Cardiac muscle cell (in vitro differentiated cells and primary cell): ENCODE results near the gene OR8B3. TPM values are rescaled to one million over a fixed set of nuclear protein-coding genes. Genes with fewer than 3 reads are reported as not detected.
"Not testable (repeated sequence)": the region's sequence is repeated elsewhere in the genome, so short reads cannot be mapped to it uniquely, and the experiment has no call there.

Experiments
- DNase-seq, 2 donors: peaks; one replicate each; pipeline versions ENCODE4 v3.0.0 to v3.0.0-alpha.2; 2010 to 2017; ENCODE audit warnings: low read depth in 1 of 2, low spot score in 1 of 2
- H3K27ac ChIP-seq: fragments of 200-600 bp; sonication (generic); 2 replicates; pipeline ENCODE4 v1.5.1; 2016
- H3K27me3 ChIP-seq: fragments of 200-600 bp; sonication (generic); 2 replicates; pipeline ENCODE4 v1.6.0; 2016; ENCODE audit warnings: control low read depth
- H3K36me3 ChIP-seq: fragments of 200-600 bp; sonication (generic); 2 replicates; pipeline ENCODE4 v1.5.1; 2016; ENCODE audit warnings: control low read depth
- H3K4me1 ChIP-seq: fragments of 200-600 bp; sonication (generic); 2 replicates; pipeline ENCODE4 v1.8.1; 2017; ENCODE audit warnings: low read depth, mild to moderate bottlenecking, mixed run types
- H3K4me3 ChIP-seq: fragments of 200-600 bp; sonication (generic); 2 replicates; pipeline ENCODE4 v1.5.1; 2016; ENCODE audit warnings: mild to moderate bottlenecking
- H3K9me3 ChIP-seq: fragments of 200-600 bp; sonication (generic); 2 replicates; pipeline ENCODE4 v1.5.1; 2017; ENCODE audit warnings: low read depth, mild to moderate bottlenecking, control low read depth
- CTCF ChIP-seq: IDR thresholded peaks from 2 replicates; pipeline ENCODE4 v1.5.1; 2012; ENCODE audit warnings: low read depth, mild to moderate bottlenecking, low read length
- polyA plus RNA-seq: library from polyadenylated mRNA; unstranded; fragments of >200 nt; fragmentation: Nextera tagmentation; extraction: Ambion mirVana; gene quantifications from 2 replicates; pipeline ENCODE4 v1.2.1, GENCODE V29; 2016
- total RNA-seq: library from RNA; depleted of rRNA; stranded (reverse); fragments of >200 nt; gene quantifications from 2 replicates; pipeline ENCODE4 v1.2.3, GENCODE V29; 2016

OR8B3 gene
- total and polyA plus RNA-seq, 2 experiments from 2014 or later: not detected

GRCh38 chr11:124394408-124394807, 4.4 kb downstream of the OR8B3 start:
- DNase-seq: peak in 1 of 2 donors; percentile 13
- Histone ChIP-seq H3K4me1 (no peaks in the 10 kb centered on the region), H3K9me3 (no peaks in the 10 kb centered on the region), H3K4me3 (no peak overlapping the region), H3K27me3 (no peaks in the 10 kb centered on the region), H3K27ac (no peak overlapping the region), H3K36me3 (no peaks in the 10 kb centered on the region)
- TF ChIP-seq CTCF: no peak

- Histone ChIP-seq H3K36me3 (no peaks in the 10 kb centered on the region), H3K27me3 (no peaks in the 10 kb centered on the region), H3K9me3 (no peaks in the 10 kb centered on the region), H3K4me3 (no peak within 1 kb of the TSS), H3K4me1 (no peaks in the 10 kb centered on the region), H3K27ac (no peak within 1 kb of the TSS)
- TF ChIP-seq CTCF: no peak
- no peak for DNase-seq
Observed at GRCh38 chr11:124384399-124384798, 14.4 kb downstream of the OR8B3 start, which contains the start of gene OR8B2. OR8B2 (minus strand) TSS chr11:124384499; CDS start chr11:124383343, 1,156 bp downstream.

- H3K27ac ChIP-seq, H3K4me1 ChIP-seq, H3K36me3 ChIP-seq, DNase-seq, H3K27me3 ChIP-seq, H3K4me3 ChIP-seq, H3K9me3 ChIP-seq: not testable (repeated sequence)
Observed at GRCh38 chr11:124382857-124383256, 16.0 kb downstream of the OR8B3 start.

- H3K27me3 ChIP-seq: no peaks in the 10 kb centered on the region
Observed at GRCh38 chr11:124380585-124380984, 18.2 kb downstream of the OR8B3 start.

GRCh38 chr11:124376280-124376679, 22.5 kb downstream of the OR8B3 start:
- DNase-seq: no peak
- Histone ChIP-seq H3K4me3 (no peak overlapping the region), H3K9me3 (no peaks in the 10 kb centered on the region), H3K27me3 (no peaks in the 10 kb centered on the region), H3K27ac (no peak overlapping the region), H3K4me1 (no peaks in the 10 kb centered on the region), H3K36me3 (no peaks in the 10 kb centered on the region)
- no peak for TF ChIP-seq CTCF

More at GRCh38 chr11:124380585-124380984, 18.2 kb downstream of the OR8B3 start:
- H3K27ac ChIP-seq: no peak overlapping the region
- no peak for DNase-seq
- no peaks in the 10 kb centered on the region for H3K9me3 ChIP-seq
- H3K4me3 ChIP-seq: no peak overlapping the region
- H3K4me1 ChIP-seq: no peaks in the 10 kb centered on the region
- no peaks in the 10 kb centered on the region for H3K36me3 ChIP-seq
- TF ChIP-seq CTCF: no peak

- no peaks in the 10 kb centered on the region for H3K9me3 ChIP-seq
- no peak for TF ChIP-seq CTCF
- H3K27ac ChIP-seq: no peak overlapping the region
- H3K36me3 ChIP-seq: no peaks in the 10 kb centered on the region
- H3K4me3 ChIP-seq: no peak overlapping the region
- no peaks in the 10 kb centered on the region for H3K4me1 ChIP-seq
- DNase-seq: no peak
- peaks cover 6% of the 10 kb centered on the region for H3K27me3 ChIP-seq
Observed at GRCh38 chr11:124359566-124359965, 39.3 kb downstream of the OR8B3 start.
